Heart left ventricle (tissue), 16 donors: ENCODE measurements around the gene TNFRSF13B. TPM values are rescaled to one million over a fixed set of nuclear protein-coding genes. Genes with fewer than 3 reads are reported as not detected.
"Not testable (repeated sequence)": the region's sequence is repeated elsewhere in the genome, so short reads cannot be mapped to it uniquely, and the experiment has no call there.

Experiments used
- ATAC-seq, 4 donors: fragments of 200-7000 bp; cut with Tn5 transposase; one replicate each; pipeline ENCODE4 v1.9.1; 2020 to 2022; ENCODE audit warnings: moderate library complexity in 4 of 4, mild to moderate bottlenecking in 3 of 4, moderate number of reproducible peaks in 1 of 4
- DNase-seq, 5 donors: peaks; one replicate each; pipeline ENCODE4 v3.0.0-alpha.2; 2020
- H3K27ac ChIP-seq, 12 donors: fragments of 200-600 bp; sonication (generic) in 4 of 12; one replicate each; pipeline versions ENCODE4 v1.5.0 to v1.8.0; 2016 to 2022; ENCODE audit warnings: mild to moderate bottlenecking in 2 of 12
- H3K27me3 ChIP-seq, 9 donors: fragments of 200-600 bp; sonication (generic) in 2 of 9; one replicate each; pipeline versions ENCODE4 v1.5.1 to v1.8.0; 2016 to 2022; ENCODE audit warnings: mild to moderate bottlenecking in 3 of 9
- H3K36me3 ChIP-seq, 9 donors: fragments of 200-600 bp; sonication (generic) in 2 of 9; one replicate each; pipeline versions ENCODE4 v1.5.0 to v1.8.0; 2018 to 2022; ENCODE audit warnings: mild to moderate bottlenecking in 2 of 9
- H3K4me1 ChIP-seq, 12 donors: fragments of 200-600 bp; sonication (generic) in 4 of 12; one replicate each; pipeline versions ENCODE4 v1.5.0 to v1.8.0; 2016 to 2022; ENCODE audit warnings: mild to moderate bottlenecking in 3 of 12
- H3K4me3 ChIP-seq, 12 donors: fragments of 200-600 bp; sonication (generic) in 4 of 12; one replicate each; pipeline versions ENCODE4 v1.5.0 to v1.8.0; 2017 to 2022; ENCODE audit warnings: mild to moderate bottlenecking in 9 of 12, moderate library complexity in 4 of 12
- H3K9me3 ChIP-seq, 12 donors: fragments of 200-600 bp; sonication (generic) in 4 of 12; one replicate each; pipeline versions ENCODE4 v1.5.0 to v1.8.0; 2016 to 2022; ENCODE audit warnings: mild to moderate bottlenecking in 1 of 12
- POLR2A ChIP-seq, 2 donors: fragments of 450-650 bp; IDR thresholded peaks; one replicate each; pipeline ENCODE4 v1.6.1; 2017; ENCODE audit warnings: antibody characterized with exemption in 2 of 2, mild to moderate bottlenecking in 2 of 2, moderate library complexity in 2 of 2
- WGBS, 4 donors: extraction: QIAGEN DNeasy Blood & Tissue Kit in 2 of 4; methylation state at CpG; one replicate each; pipeline versions ENCODE4 v1.1.5 to v1.1.7; 2013 to 2018; 5-methylcytosine and 5-hydroxymethylcytosine counted together
- intact Hi-C, 10 donors: fragments of 100-400 bp; cut with DNase I; formaldehyde crosslinking; loops; one replicate each; pipeline versions ENCODE4 v1.11.1 to v1.14.2; 2022
- polyA plus RNA-seq, 2 donors: library from polyadenylated mRNA; stranded (reverse); fragments of 200-250 nt; gene quantifications; one replicate each; pipeline ENCODE4 v1.2.3, GENCODE V29; 2013
- total RNA-seq, 9 donors: library from RNA; depleted of rRNA in 2 of 9; stranded (reverse); fragments of >200 nt in 2 of 9; fragmentation: NEBNext Ultra II Directional in 3 of 9; extraction: Animal tissue kit (Norgen Biotek cat#: 25700) in 3 of 9; gene quantifications; one replicate each; pipeline versions ENCODE4 v1.1.0 to v1.2.4, GENCODE V29; 2016 to 2023
- TF ChIP-seq, protein P1 (sequence below), 12 donors: fragments of 200-600 bp; sonication (generic) in 4 of 12; IDR thresholded peaks; one replicate each; pipeline versions ENCODE4 v1.5.0 to v1.8.0; 2018 to 2022; ENCODE audit warnings: antibody characterized with exemption in 12 of 12, mild to moderate bottlenecking in 5 of 12
- donor health status: ischemic (EF 13 %, LVEDD 7.1; RV severe dilation, severe dysfunction).
- donor health status: healthy with polysubstance abuse.
- donor health status: DM: no; HTN: yes; CAD: no.
- donor health status: DM: no; HTN: no; CAD: no.
- donor health status: ischemic (EF 25% LVEDD 6.9; RV normal size, moderate dysfunction).
- donor health status: ischemic (EF 25% LVEDD 5.7; RV mildly dilated, moderate dysfunction).
- donor health status: healthy.
- donor health status: DM: yes; HTN: yes; CAD: no.
- donor health status: ischemic (EF 35%, LVEDD 5.7; RV mildly dilated, moderate dysfunction).
- donor health status: nonischemic (EF 11% LVEDD 7.7; RV severe dilation, severe dysfunction).
- donor health status: DM: yes; HTN: yes; CAD: no.
- donor health status: PGD.
- donor health status: ischemic (EF 29% LVEDD 5.4; RV normal size, mild dysfunction).
- donor health status: nonischemic (EF 23%, LVEDD 6.1; RV moderate dilation, normal function).

TNFRSF13B gene
- total and polyA plus RNA-seq, 11 donors = not detected

DNA sequence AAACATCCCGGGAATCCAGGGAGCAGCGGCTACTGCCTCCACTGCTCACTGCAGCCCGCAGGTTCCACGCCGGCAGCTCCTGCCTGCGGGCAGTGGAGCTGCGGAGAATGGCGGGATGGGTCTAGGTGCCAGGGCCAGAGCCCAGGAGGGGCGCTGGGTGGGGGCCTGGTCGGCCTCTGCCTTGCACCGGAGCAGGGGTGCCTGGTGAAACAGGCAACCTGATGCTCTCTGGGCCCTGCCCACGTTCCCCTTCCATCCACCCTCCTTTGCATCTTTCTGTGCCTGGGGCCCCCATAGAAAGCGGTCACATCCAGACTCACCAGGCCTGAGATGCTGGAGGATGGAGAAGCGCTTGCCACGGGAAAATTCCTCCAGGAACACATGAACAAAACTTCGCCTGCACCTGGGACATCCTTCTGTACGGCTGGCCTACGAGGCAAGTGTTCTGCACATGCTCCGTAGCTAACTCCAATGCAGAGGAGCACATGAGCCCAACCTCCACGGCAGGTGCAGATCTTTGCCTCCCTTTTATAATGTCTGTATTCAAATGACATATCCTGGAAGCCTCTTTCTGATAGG, 79.0 kb downstream of the TNFRSF13B start:
- H3K36me3 ChIP-seq, H3K4me3 ChIP-seq, H3K4me1 ChIP-seq, H3K27ac ChIP-seq, H3K27me3 ChIP-seq, H3K9me3 ChIP-seq, DNase-seq, intact Hi-C loops, ATAC-seq: not testable (repeated sequence)
- 87 to 89% (median 88%) methylated on average over 16 to 20 of the region's 20 CpGs for WGBS, 4 donors

DNA sequence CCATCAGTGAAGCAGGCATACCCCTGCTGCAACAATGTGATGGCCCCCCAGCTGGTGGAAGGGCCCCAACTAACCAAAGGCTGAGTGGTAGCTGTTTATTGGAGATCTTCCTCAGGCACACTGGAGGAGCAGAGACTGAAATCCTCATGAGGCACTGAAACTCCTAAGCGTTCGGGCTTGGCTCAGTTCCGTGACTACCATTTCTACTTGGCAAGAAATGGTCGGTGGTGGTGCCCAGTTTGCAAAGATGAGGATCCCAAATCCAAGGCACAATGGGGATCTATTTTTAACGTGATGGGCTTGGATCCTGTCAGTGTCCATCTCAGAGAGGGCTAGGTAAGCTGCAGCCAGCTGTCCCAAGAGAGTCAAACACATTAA, 82.8 kb downstream of the TNFRSF13B start:
- Histone ChIP-seq H3K27me3 (no peaks in the 10 kb centered on the region), H3K4me3 (no peak overlapping the region), H3K9me3 (no peaks in the 10 kb centered on the region), H3K27ac (no peak overlapping the region), H3K36me3 (no peaks in the 10 kb centered on the region), H3K4me1 (no peaks in the 10 kb centered on the region)
- TF ChIP-seq POLR2A (IDR thresholded peaks at IDR 0.05) = no peak
- TF ChIP-seq, protein P1, sequence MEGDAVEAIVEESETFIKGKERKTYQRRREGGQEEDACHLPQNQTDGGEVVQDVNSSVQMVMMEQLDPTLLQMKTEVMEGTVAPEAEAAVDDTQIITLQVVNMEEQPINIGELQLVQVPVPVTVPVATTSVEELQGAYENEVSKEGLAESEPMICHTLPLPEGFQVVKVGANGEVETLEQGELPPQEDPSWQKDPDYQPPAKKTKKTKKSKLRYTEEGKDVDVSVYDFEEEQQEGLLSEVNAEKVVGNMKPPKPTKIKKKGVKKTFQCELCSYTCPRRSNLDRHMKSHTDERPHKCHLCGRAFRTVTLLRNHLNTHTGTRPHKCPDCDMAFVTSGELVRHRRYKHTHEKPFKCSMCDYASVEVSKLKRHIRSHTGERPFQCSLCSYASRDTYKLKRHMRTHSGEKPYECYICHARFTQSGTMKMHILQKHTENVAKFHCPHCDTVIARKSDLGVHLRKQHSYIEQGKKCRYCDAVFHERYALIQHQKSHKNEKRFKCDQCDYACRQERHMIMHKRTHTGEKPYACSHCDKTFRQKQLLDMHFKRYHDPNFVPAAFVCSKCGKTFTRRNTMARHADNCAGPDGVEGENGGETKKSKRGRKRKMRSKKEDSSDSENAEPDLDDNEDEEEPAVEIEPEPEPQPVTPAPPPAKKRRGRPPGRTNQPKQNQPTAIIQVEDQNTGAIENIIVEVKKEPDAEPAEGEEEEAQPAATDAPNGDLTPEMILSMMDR (IDR thresholded peaks at IDR 0.05) = no peak
- 81 to 87% (median 85%) methylated on average over 5 of the region's 5 CpGs for WGBS, 4 donors
- DNase-seq (no peak), ATAC-seq (no peak)
- intact Hi-C loops = no loop called here

Other genes with a start within 250 kb of the TNFRSF13B start
- gene MPRIP, start 70.3 kb upstream of the TNFRSF13B start, total RNA-seq = 100 to 1,000 TPM; 131 to 686 (median 343) TPM
- gene MPRIP, start 70.3 kb upstream of the TNFRSF13B start, polyA plus RNA-seq = 100 to 1,000 TPM; 237 to 476 TPM
- gene PLD6, start 234.2 kb upstream of the TNFRSF13B start, total RNA-seq = 10 to 100 TPM in 3 of 9 donors, 1 to 10 TPM in 6; 5.1 to 11.8 (median 7.1) TPM
- gene PLD6, start 234.2 kb upstream of the TNFRSF13B start, polyA plus RNA-seq = 1 to 10 TPM; 3.8 to 4.7 TPM